Activated T-cell treated with anti-CD3 and anti-CD28 coated beads, Interleukin-2, amount 50 U/mL, for 72 hours (primary cell): ENCODE data around the gene ILF2. TPM values are rescaled to one million over a fixed set of nuclear protein-coding genes. Genes with fewer than 3 reads are reported as not detected.

ENCODE experiments used
- ATAC-seq, 2 donors: fragments of 150-1000 bp; cut with Tn5 transposase; replicated peaks in 1 of 2; 2 replicates each; pipeline ENCODE4 v1.10.0; 2021; ENCODE audit warnings: moderate library complexity in 2 of 2, mild to moderate bottlenecking in 1 of 2
- DNase-seq, 2 donors: peaks; one replicate each; pipeline ENCODE4 v3.0.0; 2021 to 2022; ENCODE audit warnings: mixed read lengths in 1 of 2
- H3K27ac Mint-ChIP-seq: one replicate; pipeline ENCODE4 v1.8.0; 2022; ENCODE audit warnings: mild to moderate bottlenecking, moderate library complexity, mixed read lengths
- H3K27me3 Mint-ChIP-seq: one replicate; pipeline ENCODE4 v1.8.0; 2022; ENCODE audit warnings: low read depth, mixed read lengths
- H3K36me3 Mint-ChIP-seq, 2 donors: one replicate each; pipeline ENCODE4 v1.8.0; 2022; ENCODE audit warnings: mixed read lengths in 2 of 2, mild to moderate bottlenecking in 1 of 2; ENCODE audit not compliant: insufficient read depth in 2 of 2
- H3K4me1 Mint-ChIP-seq: one replicate; pipeline ENCODE4 v1.8.0; 2022; ENCODE audit warnings: low read depth, mixed read lengths
- H3K4me3 Mint-ChIP-seq, 2 donors: one replicate each; pipeline ENCODE4 v1.8.0; 2022; ENCODE audit warnings: mild to moderate bottlenecking in 2 of 2, mixed read lengths in 2 of 2, moderate library complexity in 2 of 2
- H3K9me3 Mint-ChIP-seq, 2 donors: one replicate each; pipeline ENCODE4 v1.8.0; 2022; ENCODE audit warnings: mixed read lengths in 2 of 2
- total RNA-seq, 2 donors: library from RNA; stranded (reverse); gene quantifications; one replicate each; pipeline ENCODE4 v1.2.3, GENCODE V29; 2022

ILF2 gene
- total RNA-seq, 2 donors from 2014 or later, result 245 to 312 TPM

DNA sequence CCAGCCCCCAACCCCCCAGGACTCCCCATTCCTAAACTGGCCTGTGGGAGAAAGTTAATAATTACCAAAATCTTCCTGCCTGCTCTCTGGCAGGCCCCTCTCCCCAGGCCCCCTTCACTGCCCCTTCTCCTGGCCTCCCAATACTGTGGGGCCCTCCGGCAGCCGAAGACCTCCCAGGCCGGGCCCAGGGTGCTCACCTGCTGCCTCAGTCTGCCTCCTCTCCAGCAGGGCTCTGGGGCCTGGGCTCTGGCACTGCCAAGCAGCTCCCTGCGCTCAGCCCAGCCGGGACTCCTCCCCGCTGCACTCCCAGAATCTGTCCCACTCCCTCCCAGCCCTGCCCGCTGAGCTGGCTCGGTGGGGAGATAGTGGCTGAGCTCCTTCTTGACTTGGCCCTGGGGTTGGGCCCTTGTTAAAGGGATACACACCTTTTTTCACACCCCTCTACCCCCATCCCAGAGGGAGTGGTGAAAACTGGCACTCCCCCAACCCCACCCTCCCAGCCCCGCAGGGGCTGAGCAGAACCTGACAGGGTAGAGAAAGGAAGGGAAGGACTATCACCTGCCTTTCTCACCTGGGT is 58.0 kb downstream of the ILF2 start, which contains the start of gene S100A16:
TSS of gene S100A16 (minus strand) at position 383 of the 577 bp plus-strand sequence. CDS start 4,986 bp downstream, outside the sequence.
- no peaks in the 10 kb centered on the region for H3K9me3 Mint-ChIP-seq
- no peak within 1 kb of the TSS for H3K4me3 Mint-ChIP-seq
- no peak for DNase-seq
- ATAC-seq, result no peak
- H3K36me3 Mint-ChIP-seq, result no peaks in the 10 kb centered on the region
- no peak within 1 kb of the TSS for H3K27ac Mint-ChIP-seq
- peaks cover 19% of the 10 kb centered on the region for H3K4me1 Mint-ChIP-seq
- H3K27me3 Mint-ChIP-seq, result no peaks in the 10 kb centered on the region

DNA sequence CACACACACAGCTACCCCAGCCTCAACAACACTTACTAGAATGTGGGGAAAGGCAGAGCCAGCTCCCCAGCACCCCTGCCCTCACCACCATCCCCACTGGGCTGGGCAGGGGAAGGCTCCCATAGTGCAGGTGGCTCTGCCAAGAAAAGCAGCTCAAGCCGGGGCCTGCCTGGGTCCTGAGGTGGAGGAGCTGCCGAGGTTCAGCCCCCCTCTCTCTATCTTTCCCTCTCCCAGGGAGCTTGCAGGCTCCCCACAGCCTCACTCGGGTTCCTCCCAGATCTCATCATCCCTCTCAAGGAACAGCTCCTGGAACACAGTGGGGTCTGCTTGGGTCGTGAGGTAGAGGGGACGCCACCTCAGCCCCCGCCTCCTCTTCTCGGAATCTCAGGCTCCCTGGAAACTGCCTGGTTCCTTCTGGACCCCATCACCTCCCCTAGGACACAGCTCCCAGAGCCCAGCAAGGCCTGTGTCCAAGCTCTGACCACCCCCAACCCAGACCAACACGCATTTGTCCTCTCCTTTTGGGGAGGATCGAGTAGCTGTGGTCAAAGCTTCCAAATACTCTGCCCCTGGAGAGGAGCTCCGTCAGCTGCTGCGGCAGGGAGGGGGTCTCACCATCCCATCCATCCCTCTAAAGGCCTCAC is 58.6 kb downstream of the ILF2 start:
- no peaks in the 10 kb centered on the region for H3K36me3 Mint-ChIP-seq
- H3K4me1 Mint-ChIP-seq, result peaks cover 17% of the 10 kb centered on the region
- ATAC-seq, result no peak
- H3K27me3 Mint-ChIP-seq, result no peaks in the 10 kb centered on the region
- H3K27ac Mint-ChIP-seq, result no peak overlapping the region
- no peak overlapping the region for H3K4me3 Mint-ChIP-seq
- DNase-seq, result no peak
- no peaks in the 10 kb centered on the region for H3K9me3 Mint-ChIP-seq

Other genes with a start within 250 kb of the ILF2 start
- gene S100A7, start 210.3 kb downstream of the ILF2 start, total RNA-seq, result not detected
- 100 to 1,000 TPM; 219 to 358 TPM for gene S100A6, start 135.0 kb downstream of the ILF2 start, total RNA-seq
- 1 to 10 TPM; 2.8 to 4.4 TPM for gene S100A5, start 130.1 kb downstream of the ILF2 start, total RNA-seq
- gene S100A4, start 125.2 kb downstream of the ILF2 start, total RNA-seq, result 100 to 1,000 TPM in 1 of 2 donors, 10 to 100 TPM in 1; 96.1 to 198 TPM
- gene S100A3, start 121.7 kb downstream of the ILF2 start, total RNA-seq, result not detected
- gene S100A2, start 105.1 kb downstream of the ILF2 start, total RNA-seq, result 1 to 10 TPM; 1.7 to 5.0 TPM
- not detected for gene S100A16, start 57.9 kb downstream of the ILF2 start, total RNA-seq
- 1 to 10 TPM in 1 of 2 donors, under 1 TPM in 1; 0.26 to 1.4 TPM for gene S100A14, start 54.7 kb downstream of the ILF2 start, total RNA-seq
- 10 to 100 TPM; 13.5 to 16.4 TPM for gene S100A13, start 43.5 kb downstream of the ILF2 start, total RNA-seq
- gene S100A1, start 42.6 kb downstream of the ILF2 start, total RNA-seq, result not detected
- 100 to 1,000 TPM in 1 of 2 donors, 10 to 100 TPM in 1; 95.8 to 107 TPM for gene CHTOP, start 36.9 kb downstream of the ILF2 start, total RNA-seq
- gene SNAPIN, start 12.3 kb downstream of the ILF2 start, total RNA-seq, result 10 to 100 TPM; 31.1 to 31.8 TPM
- gene NPR1, start 7.7 kb upstream of the ILF2 start, total RNA-seq, result under 1 TPM; 0.07 to 0.29 TPM
- 10 to 100 TPM; 62.6 to 70.8 TPM for gene INTS3, start 57.1 kb upstream of the ILF2 start, total RNA-seq
- gene SLC27A3, start 104.4 kb upstream of the ILF2 start, total RNA-seq, result 1 to 10 TPM; 5.6 to 8.3 TPM